ENCODE measurements around the gene HDAC4.

The HDAC4 gene

GRCh38 chr2:239295377-239296019 lies 105.3 kb downstream of the HDAC4 start:
- no peak for DNase-seq (ENCODE audit: low read depth)

GRCh38 chr2:239294571-239295054 lies 106.2 kb downstream of the HDAC4 start:
- no peak for DNase-seq (ENCODE audit: low read depth)

- no peak for DNase-seq (ENCODE audit: low read depth)
These were observed 106.9 kb downstream of the HDAC4 start for GRCh38 chr2:239293775-239294430.

GRCh38 chr2:239292959-239293774 lies 107.7 kb downstream of the HDAC4 start:
- DNase-seq (ENCODE audit: low read depth) = no peak

- DNase-seq (ENCODE audit: low read depth) = no peak
These were observed 108.3 kb downstream of the HDAC4 start for GRCh38 chr2:239292531-239292930.

- DNase-seq (ENCODE audit: low read depth) = no peak
These were observed 109.1 kb downstream of the HDAC4 start for GRCh38 chr2:239291475-239292350.

- no peak for DNase-seq (ENCODE audit: low read depth)
These were observed 110.0 kb downstream of the HDAC4 start for GRCh38 chr2:239290618-239291474.

GRCh38 chr2:239289545-239289944 lies 111.3 kb downstream of the HDAC4 start:
- no peak for DNase-seq (ENCODE audit: low read depth)

GRCh38 chr2:239288951-239289511 lies 111.8 kb downstream of the HDAC4 start:
- no peak for DNase-seq (ENCODE audit: low read depth)

- DNase-seq (ENCODE audit: low read depth) = no peak
These were observed 112.6 kb downstream of the HDAC4 start for GRCh38 chr2:239288237-239288636.

GRCh38 chr2:239287461-239287860 lies 113.4 kb downstream of the HDAC4 start:
- no peak for DNase-seq (ENCODE audit: low read depth)

- no peak for DNase-seq (ENCODE audit: low read depth)
These were observed 113.9 kb downstream of the HDAC4 start for GRCh38 chr2:239286901-239287300.

- DNase-seq (ENCODE audit: low read depth) = no peak
These were observed 114.9 kb downstream of the HDAC4 start for GRCh38 chr2:239285932-239286230.

- no peak for DNase-seq (ENCODE audit: low read depth)
These were observed 115.5 kb downstream of the HDAC4 start for GRCh38 chr2:239285071-239285931.

- DNase-seq (ENCODE audit: low read depth) = no peak
These were observed 116.6 kb downstream of the HDAC4 start for GRCh38 chr2:239283961-239284795.

GRCh38 chr2:239283288-239283945 lies 117.4 kb downstream of the HDAC4 start:
- no peak for DNase-seq (ENCODE audit: low read depth)

GRCh38 chr2:239282448-239283287 lies 118.2 kb downstream of the HDAC4 start:
- DNase-seq (ENCODE audit: low read depth) = no peak

All from stimulated activated CD8-positive, alpha-beta memory T cell treated with anti-CD3 and anti-CD28 coated beads, Interleukin-12 subunit alpha, Interleukin-12 subunit beta, amount 100 ng/mL, for 4 hours (primary cell).